ENCODE data around the gene STOX2. TPM values are rescaled to one million over a fixed set of nuclear protein-coding genes. Genes with fewer than 3 reads are reported as not detected.

STOX2 gene
- total RNA-seq, 1 experiment from 2014 or later: 2.1 TPM

Other genes with a start within 250 kb of the STOX2 start
- gene RWDD4, start 246.1 kb upstream of the STOX2 start, total RNA-seq (2014; rRNA removed; shearing (Covaris generic)): 27.5 and 32.5 TPM in 2 replicates
- 45.4 and 47.3 TPM in 2 replicates for gene TRAPPC11, start 246.0 kb upstream of the STOX2 start, total RNA-seq (2014; rRNA removed; shearing (Covaris generic))

All from SK-MEL-5 (cell line).